ENCODE measurements around the gene CPED1. TPM values are rescaled to one million over a fixed set of nuclear protein-coding genes. Genes with fewer than 3 reads are reported as not detected.

The CPED1 gene
- total RNA-seq, 1 experiment from 2014 or later, result 0.39 TPM

GRCh38 chr7:120992965-120993494 is 4.5 kb downstream of the CPED1 start:
- H3K9me3 ChIP-seq (ENCODE audit: control insufficient read depth, insufficient read depth, low read depth, low read length), result no peaks in the 10 kb centered on the region
- no peak for DNase-seq (ENCODE audit: low read depth, low spot score)
- CTCF ChIA-PET, result no interaction called here
- ATAC-seq, result no peak
- BruUV-seq (replicated peaks), result no TSS peak
- H3K4me3 ChIP-seq (ENCODE audit: low read depth in 2 of 2, low read length in 2 of 2), result no peak overlapping the region
- in situ Hi-C loops (cut with HindIII; ENCODE audit: low pct_unique_long_range_greater_than_20kb, low sequenced_read_pairs), result no loop called here
- no peak overlapping the region for H3K27ac ChIP-seq (ENCODE audit: low read length)
- POLR2A ChIA-PET, result no interaction called here
- no peaks in the 10 kb centered on the region for H3K4me1 ChIP-seq (ENCODE audit: control insufficient read depth, insufficient read depth, low read length)
- no peaks in the 10 kb centered on the region for H3K36me3 ChIP-seq (ENCODE audit: control insufficient read depth, insufficient read depth, low read length)
- TF ChIP-seq, protein P1, sequence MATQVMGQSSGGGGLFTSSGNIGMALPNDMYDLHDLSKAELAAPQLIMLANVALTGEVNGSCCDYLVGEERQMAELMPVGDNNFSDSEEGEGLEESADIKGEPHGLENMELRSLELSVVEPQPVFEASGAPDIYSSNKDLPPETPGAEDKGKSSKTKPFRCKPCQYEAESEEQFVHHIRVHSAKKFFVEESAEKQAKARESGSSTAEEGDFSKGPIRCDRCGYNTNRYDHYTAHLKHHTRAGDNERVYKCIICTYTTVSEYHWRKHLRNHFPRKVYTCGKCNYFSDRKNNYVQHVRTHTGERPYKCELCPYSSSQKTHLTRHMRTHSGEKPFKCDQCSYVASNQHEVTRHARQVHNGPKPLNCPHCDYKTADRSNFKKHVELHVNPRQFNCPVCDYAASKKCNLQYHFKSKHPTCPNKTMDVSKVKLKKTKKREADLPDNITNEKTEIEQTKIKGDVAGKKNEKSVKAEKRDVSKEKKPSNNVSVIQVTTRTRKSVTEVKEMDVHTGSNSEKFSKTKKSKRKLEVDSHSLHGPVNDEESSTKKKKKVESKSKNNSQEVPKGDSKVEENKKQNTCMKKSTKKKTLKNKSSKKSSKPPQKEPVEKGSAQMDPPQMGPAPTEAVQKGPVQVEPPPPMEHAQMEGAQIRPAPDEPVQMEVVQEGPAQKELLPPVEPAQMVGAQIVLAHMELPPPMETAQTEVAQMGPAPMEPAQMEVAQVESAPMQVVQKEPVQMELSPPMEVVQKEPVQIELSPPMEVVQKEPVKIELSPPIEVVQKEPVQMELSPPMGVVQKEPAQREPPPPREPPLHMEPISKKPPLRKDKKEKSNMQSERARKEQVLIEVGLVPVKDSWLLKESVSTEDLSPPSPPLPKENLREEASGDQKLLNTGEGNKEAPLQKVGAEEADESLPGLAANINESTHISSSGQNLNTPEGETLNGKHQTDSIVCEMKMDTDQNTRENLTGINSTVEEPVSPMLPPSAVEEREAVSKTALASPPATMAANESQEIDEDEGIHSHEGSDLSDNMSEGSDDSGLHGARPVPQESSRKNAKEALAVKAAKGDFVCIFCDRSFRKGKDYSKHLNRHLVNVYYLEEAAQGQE (IDR thresholded peaks at IDR 0.05; ENCODE audit: insufficient read depth in 1 of 2, low read depth in 2 of 2, low read length in 1 of 2), result no peak
- TF ChIP-seq POLR2AphosphoS5 (IDR thresholded peaks at IDR 0.05; ENCODE audit: low read depth, low read length), result no peak
- TF ChIP-seq SIN3A (IDR thresholded peaks at IDR 0.05; ENCODE audit: borderline replicate concordance, insufficient read depth, low read depth, low read length), result no peak
- TF ChIP-seq TCF7L2 (IDR thresholded peaks at IDR 0.05; ENCODE audit: low read depth, low read length), result no peak
- TF ChIP-seq, protein P2, sequence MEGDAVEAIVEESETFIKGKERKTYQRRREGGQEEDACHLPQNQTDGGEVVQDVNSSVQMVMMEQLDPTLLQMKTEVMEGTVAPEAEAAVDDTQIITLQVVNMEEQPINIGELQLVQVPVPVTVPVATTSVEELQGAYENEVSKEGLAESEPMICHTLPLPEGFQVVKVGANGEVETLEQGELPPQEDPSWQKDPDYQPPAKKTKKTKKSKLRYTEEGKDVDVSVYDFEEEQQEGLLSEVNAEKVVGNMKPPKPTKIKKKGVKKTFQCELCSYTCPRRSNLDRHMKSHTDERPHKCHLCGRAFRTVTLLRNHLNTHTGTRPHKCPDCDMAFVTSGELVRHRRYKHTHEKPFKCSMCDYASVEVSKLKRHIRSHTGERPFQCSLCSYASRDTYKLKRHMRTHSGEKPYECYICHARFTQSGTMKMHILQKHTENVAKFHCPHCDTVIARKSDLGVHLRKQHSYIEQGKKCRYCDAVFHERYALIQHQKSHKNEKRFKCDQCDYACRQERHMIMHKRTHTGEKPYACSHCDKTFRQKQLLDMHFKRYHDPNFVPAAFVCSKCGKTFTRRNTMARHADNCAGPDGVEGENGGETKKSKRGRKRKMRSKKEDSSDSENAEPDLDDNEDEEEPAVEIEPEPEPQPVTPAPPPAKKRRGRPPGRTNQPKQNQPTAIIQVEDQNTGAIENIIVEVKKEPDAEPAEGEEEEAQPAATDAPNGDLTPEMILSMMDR (IDR thresholded peaks at IDR 0.05), result no peak
- intact Hi-C loops (cut with micrococcal nuclease; ENCODE audit: unreplicated experiment), result no loop called here
- peaks cover 28% of the 10 kb centered on the region for H3K27me3 ChIP-seq (ENCODE audit: control insufficient read depth, insufficient read depth, low read length)

GRCh38 chr7:120993553-120994191 is 5.2 kb downstream of the CPED1 start:
- no TSS peak for BruUV-seq (replicated peaks)
- ChIA-PET CTCF (no interaction called here), POLR2A (no interaction called here)
- intact Hi-C loops (cut with micrococcal nuclease; ENCODE audit: unreplicated experiment), result no loop called here
- Histone ChIP-seq H3K4me1 (ENCODE audit: control insufficient read depth, insufficient read depth, low read length) (no peaks in the 10 kb centered on the region), H3K9me3 (ENCODE audit: control insufficient read depth, insufficient read depth, low read depth, low read length) (no peaks in the 10 kb centered on the region), H3K4me3 (ENCODE audit: low read depth in 2 of 2, low read length in 2 of 2) (no peak overlapping the region), H3K36me3 (ENCODE audit: control insufficient read depth, insufficient read depth, low read length) (no peaks in the 10 kb centered on the region), H3K27ac (ENCODE audit: low read length) (no peak overlapping the region), H3K27me3 (ENCODE audit: control insufficient read depth, insufficient read depth, low read length) (peaks cover 25% of the 10 kb centered on the region)
- no peak for DNase-seq (ENCODE audit: low read depth, low spot score)
- in situ Hi-C loops (cut with HindIII; ENCODE audit: low pct_unique_long_range_greater_than_20kb, low sequenced_read_pairs), result no loop called here
- TF ChIP-seq SIN3A (IDR thresholded peaks at IDR 0.05; ENCODE audit: borderline replicate concordance, insufficient read depth, low read depth, low read length), result no peak
- TF ChIP-seq POLR2AphosphoS5 (IDR thresholded peaks at IDR 0.05; ENCODE audit: low read depth, low read length), result no peak
- no peak for TF ChIP-seq TCF7L2 (IDR thresholded peaks at IDR 0.05; ENCODE audit: low read depth, low read length)
- TF ChIP-seq, protein P1 (IDR thresholded peaks at IDR 0.05; ENCODE audit: insufficient read depth in 1 of 2, low read depth in 2 of 2, low read length in 1 of 2), result no peak
- TF ChIP-seq, protein P2 (IDR thresholded peaks at IDR 0.05), result no peak
- no peak for ATAC-seq
